Measurements from ENCODE around the gene NAP1L4.

DNA sequence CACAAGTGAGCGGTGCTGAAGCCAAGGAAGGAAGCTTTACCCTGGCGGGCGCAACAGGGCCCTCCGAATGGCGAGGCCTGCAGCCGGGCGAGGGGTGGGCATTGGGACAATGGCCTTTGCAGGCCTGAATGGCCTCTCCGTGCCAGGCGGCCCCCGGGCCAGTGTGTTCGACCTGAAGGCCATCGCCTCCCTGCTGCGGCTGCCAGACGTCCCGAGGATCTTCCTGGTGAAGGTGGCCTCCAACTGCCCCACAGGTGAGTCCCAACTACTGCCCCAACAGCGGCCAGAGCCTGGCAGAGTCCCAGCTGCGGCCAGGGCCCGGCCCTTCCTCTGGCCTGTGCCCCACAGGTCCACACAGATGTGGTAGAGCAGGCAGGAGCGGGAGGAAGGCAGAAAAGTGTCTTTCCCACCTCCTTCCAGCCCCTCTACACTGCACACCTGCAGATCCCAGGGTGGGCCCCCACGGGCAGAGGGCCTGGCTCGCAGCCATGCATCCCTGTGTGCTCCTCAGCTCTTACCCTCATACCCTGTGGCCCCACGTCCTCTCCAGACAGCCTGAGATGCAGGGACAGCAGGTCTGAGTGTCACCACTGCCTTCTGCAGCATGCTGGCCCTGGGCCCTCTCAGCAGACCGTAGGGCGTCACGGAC, 74.2 kb downstream of the NAP1L4 start:
- no peak for TF ChIP-seq SUZ12 (IDR thresholded peaks at IDR 0.05; ENCODE audit: extremely low read depth, insufficient read depth, insufficient read length)
- no peak for TF ChIP-seq YY1 (IDR thresholded peaks at IDR 0.05; ENCODE audit: insufficient read depth, insufficient read length)
- no peak for TF ChIP-seq ZNF274 (IDR thresholded peaks at IDR 0.05; ENCODE audit: low read depth, low read length)
